HG03066 (cell line): ENCODE results near the gene EDRF1.

ENCODE experiments used
- ATAC-seq: cut with Tn5 transposase; IDR thresholded peaks from one replicate; pipeline ENCODE4 v1.9.1; 2021; ENCODE audit warnings: low read depth; ENCODE audit not compliant: unreplicated experiment

The EDRF1 gene

DNA sequence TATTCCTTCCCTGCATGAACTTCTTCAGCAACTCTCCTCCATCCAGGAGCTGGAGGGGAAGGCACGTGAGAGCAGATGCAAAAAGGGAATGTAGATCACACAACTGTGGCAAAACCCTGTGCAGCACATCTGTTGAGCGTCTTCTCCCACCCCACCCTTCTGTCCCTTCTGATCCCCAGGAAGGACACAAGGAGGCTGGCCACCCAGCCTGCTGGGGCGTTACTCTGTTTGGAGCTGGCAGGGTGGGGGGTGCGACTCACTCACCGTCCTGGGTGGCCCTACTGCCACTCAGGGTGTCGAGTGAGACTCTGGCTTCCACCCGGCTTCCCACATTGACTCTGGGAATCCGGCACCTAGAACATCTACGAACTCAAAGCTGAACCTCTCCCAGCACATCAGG is 66.3 kb downstream of the EDRF1 start:
- ATAC-seq = no peak

DNA sequence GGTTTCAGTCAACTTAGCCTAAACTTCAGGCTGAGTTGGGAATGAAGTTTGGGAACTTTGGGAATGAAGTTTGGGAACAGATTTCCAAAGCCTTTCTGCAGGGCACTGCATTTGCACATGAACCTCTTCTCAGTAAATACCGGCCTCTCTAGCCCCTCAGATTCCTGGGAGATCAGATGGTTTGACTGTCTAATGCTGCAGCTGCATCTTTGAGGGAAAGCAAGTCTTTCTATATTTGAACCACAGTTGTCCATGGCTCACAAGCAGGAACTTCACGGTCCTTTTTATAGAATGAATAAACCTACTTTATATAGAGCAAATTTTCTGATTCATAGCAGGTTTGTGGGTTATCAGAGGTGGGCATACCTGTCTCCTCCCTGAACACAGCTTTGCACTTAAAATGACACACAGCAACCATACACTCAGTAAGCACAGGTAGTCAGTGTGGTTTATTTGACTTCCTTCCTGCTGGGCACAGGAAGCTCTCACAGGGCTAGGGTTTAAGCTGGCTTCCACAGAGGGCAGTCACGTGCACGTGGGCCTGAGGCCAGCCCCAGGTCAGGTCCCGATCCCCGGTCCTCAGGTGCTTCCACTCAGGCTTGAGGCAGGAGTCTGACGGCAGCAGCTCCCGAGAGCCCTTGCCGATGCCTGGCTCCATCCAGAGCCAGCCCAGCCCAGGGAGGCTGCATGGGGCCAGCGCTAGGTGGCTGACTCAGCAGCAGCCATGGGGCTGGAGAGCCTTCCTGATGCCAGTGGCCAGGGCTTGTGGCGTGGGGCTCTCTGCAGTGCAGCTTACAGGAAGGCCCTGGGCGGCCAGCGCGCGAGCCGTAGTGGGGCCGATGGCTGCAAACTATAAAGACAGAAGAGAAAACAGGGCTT is 68.9 kb downstream of the EDRF1 start:
- ATAC-seq = no peak

DNA sequence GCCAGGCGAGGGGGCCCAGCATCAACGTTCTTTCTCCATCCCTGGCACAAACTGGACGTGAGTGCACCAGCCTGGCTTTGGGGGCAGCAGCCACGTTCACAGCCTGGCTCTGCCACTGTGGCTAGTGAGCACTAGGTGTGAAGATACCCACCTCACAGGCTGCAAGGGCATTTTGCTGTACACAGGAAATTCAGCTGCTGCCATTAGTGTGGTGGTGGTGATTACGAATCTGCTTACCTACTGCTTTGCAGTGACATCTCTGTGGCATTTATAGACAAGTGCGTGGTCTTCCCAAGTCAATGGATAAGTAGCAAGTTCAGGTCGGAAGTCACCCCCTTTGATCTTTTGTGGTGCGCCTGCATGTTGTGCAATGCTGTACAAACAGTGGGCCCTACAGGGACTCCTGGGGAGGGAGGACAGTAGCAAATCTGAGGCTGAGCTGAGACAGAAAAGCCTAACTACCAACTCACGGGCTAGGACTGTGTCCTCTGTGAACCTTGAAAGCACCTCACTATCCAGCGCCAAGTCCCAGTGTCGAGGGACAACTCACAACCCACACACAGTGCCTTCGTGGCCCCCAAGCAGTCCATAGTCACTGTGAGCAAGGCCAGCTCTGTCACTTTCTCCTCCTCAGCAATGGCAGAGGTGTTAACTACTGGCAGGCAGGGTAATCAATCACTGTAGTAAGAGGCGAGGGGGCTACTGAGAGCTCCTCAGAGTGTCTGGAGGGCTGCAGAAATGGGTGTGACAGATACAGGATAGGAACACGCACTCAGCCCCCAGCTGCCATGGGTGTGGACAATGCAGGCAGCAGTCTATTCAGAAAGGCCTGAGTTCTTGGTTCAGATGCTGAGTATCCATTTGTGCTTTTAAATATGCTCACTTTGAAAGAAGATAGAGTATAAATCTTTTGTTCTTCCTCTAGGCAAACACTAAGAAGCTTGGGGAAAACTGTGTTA is 73.1 kb downstream of the EDRF1 start:
- ATAC-seq = no peak

DNA sequence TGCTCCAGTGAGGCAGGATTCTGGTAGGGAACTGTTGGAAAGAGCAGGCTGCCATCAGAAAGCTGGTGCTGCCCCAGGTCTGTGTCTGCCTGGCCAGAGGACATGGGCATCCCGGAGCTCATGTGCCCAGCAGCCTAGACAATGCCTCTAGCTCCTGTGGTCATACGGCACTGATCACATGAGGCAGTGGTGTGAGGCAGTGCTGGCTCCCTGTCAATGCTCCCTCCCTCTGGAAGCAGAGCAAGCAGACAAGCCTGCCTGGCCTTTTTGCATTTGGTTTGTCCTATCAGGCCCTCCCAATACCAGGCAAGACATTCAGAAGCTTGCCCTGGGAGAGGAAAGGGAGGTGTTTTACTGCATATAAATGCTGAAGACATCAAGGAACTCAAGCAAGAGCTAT is 75.6 kb downstream of the EDRF1 start:
- ATAC-seq = no peak

DNA sequence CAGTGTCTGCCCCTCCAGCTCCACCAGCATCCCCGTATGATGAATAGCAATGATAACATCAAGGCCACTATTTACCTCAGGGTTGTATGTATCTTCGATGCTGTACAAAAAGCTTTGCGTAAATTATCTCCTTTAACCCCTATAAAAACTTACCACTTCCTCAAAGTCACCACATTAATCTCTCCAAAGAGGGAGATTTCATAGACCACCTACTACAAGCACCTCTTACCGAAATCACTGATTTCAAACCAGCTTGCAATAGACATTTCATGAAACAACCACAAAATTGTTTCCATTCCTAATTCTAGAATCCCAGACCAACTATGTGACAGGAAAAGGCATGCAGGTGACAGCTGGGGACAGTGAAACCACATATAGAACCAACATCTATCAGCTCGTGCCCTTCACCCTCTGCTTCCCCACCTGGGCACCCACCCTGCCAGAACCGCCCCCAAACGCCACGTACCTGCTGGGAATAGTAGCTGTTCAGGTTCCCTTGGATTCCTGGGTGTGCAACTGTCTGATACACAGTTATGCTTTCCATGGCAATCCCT is 76.2 kb downstream of the EDRF1 start:
- no peak for ATAC-seq

DNA sequence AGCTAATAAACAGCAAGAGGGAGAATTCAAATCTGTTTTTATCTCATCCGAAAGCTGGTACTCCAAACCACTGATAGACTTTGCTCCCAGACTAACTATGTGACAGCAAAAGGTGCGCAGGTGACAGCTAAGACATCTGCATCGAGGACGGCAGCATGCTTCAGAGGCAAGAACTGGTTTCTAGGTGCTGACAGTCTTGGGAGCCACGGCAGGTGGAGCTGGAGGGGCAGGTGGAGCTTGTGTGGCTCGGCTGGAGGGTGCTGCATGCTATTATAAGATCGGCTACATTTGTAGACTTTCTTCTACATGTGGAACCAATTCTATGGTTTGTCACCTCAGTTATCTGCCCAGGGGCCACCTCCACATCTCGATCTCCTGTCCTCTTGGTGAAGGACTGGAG is 77.9 kb downstream of the EDRF1 start:
- no peak for ATAC-seq

DNA sequence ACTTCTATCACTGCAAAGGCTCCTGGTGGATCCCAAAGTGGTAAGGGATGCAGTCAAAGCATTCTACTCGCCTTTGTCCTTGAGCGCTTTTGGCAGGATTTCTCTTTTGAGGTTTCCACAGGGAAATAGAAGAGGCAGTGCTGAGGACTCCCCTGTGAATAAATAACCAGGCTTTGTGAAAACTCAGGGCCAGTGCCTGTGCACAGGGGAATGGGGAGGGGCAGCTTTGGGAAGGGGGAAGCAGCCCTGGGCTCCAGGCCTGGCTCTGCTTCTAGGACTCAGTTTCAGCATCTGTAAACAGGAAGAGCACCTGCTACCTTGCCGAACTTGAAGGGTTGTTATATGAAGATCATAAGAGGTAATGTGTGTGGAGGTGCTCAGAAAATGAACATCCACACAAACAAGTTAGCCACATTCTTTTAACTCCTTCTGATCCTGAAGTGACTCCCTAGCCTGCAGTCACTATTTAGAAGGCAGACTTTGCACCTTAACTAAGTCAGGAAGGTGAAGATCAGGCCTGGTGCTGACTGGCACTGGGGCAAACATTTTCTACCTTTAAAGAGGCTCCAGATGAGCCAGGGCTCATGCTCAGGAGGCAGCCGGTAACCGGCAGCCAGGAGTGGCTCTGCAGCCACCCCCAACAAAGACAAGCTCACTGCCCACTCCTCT is 78.6 kb downstream of the EDRF1 start:
- no peak for ATAC-seq

DNA sequence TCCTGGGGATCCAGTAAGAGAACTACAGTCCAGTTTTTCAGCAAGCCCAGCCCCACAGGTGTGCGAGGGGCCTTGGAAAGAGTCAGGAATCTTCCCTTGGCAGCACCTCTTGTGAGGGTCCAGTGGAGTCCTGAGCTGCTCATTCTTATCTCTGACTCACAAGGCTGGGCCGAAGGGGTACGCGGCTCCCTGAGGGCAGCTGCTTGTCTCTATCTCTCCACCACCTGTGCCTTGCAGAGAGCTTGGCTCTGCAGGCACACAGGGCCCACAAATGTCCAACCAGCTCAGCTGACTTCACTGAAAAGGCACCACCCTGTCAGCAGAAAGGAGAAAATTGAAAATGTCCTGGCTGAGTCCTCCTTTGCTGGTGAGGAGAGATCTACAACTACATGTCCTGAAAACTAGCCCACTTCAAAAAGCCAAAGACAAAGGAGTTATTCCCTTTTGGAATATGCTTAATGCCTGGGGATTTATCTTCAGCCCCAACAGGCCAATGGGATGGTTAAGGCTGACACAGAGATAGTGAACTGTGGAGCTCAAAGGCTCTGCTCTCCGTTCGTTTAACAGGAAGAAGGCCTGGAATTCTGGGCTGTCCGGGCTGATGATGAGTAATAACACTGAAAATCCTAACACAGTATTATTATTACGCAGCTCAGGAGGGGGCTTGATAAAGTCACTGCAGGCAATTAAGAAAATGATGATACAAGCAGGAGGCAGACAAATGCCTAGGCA is 80.1 kb downstream of the EDRF1 start:
- ATAC-seq = no peak

DNA sequence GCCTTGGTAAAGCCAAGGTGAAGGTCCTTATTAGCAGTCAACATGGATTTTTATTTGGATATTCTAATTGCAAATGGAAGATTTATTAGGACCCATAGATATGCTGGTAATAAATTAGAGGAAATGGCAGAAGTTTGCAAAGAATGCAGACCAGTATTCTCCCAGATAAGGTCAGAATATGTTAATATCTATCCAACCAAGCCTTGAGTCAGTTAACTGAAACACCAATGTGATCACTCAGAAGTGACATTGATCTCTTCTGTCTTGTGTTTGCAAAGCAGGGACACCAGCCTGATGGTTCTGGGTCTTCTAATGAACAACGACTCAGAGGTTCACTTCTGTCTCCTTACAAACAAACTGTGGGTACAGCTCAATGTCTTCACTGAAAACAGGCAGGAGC is 82.1 kb downstream of the EDRF1 start:
- ATAC-seq = no peak

DNA sequence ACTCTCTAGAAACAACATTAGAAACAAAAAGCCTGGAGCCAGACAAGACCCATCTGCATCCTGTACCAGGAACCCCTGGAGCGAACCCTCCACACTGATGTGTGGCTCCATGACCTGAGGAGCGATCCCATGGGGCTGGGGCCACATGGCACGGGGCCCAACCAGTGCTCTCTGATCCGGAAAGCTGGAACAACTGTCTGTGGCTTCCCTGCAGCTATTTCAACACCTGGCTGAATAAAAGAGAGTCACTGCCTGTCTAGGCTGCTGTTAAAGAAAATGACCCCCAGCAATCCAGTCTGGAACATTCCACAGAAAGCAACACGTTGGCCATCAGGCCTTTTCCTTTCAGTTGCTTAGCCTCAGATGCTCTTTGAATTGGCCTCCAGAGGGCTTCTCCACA is 82.6 kb downstream of the EDRF1 start:
- ATAC-seq = no peak

DNA sequence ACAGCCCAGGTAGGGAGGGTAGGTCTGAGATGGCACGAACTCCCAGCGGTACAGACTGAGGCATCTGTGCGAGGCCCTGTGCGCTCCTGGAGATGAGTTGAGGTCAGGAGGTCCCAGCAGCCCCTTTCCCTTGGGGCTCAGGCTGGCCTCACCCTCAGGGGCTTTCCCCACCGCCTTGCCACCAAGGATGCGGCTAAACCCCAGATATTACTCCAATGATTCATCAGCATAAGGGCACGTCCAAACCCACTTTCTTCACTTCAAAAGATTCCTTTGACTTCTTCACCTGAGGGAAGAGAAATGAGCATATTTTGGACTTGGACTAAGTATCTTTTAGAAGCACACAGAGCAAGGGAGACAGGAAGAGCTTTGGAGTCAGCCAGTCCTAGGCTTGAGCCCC is 83.2 kb downstream of the EDRF1 start:
- no peak for ATAC-seq

DNA sequence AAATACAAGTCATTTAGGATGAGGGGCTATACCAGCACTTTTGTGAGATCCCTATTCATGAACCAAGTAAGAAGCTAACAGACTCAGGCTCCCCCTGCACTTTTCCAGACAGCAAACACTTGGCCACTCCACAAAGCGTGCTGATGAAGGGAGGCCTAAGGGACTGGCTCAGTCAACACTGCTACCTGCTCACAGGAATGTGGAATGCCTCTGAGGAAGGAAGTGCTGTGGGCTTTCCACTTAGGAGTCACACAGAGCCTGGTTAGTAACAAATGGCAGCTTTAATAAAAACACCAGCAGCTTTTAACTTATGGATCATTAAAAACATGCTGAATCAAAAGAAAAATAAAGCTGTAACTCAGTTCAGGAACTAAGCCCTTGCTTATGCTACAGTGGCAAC is 88.5 kb downstream of the EDRF1 start:
- ATAC-seq = no peak

DNA sequence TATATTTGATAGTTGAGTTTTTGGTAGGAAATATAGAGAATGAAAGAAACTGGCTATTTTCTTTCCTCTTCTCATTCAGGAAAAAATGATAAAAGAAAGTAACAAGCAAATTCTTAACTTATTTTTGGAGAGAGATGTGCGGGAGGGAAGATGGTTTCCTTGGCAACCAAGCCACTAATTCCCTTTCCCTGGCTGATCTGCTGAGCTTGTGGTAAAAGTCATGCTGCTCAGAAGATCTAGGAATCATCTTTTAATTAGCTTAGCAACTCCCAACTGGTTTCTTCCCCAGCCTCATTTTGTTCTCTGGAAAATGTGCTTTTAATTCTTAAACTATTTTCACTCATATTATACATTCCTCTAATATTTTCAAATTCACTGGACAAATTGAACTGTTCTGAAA is 91.7 kb downstream of the EDRF1 start:
- ATAC-seq = no peak

DNA sequence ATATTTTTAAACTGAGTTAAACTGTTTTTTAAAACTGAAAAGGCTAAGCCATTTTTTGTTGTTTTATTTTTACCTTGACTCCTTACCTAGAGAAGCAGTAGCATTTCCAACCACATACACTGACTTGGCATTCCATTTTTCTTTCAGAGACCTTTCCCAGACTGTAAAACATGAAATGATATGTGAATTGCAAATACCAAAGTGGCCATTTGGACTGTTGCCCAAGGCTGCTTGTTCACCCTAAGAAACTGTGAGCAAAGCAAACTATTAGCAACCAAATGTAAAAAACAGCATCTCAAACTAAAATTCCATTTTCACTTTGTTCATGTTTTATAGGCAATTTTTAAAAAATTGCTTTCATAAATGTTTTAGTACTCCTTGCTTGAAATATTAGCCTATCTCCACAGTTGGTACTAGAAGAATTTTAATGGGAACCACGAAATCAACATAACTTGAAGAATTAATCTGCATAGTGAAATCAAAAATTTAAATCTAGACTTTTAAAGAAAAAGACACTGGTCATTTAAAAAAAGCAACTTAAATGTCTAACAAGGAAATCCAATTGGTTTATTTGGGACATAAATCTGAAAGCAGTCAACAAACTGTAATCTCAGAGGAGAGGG is 92.7 kb downstream of the EDRF1 start:
- no peak for ATAC-seq
